Endodermal cell (in vitro differentiated cells): ENCODE data around the gene ZNF75A. TPM values are rescaled to one million over a fixed set of nuclear protein-coding genes. Genes with fewer than 3 reads are reported as not detected.
A peak's percentile ranks its signal among the peaks of the same experiment; 100 is the strongest.

Source experiments
- DNase-seq: peaks from one replicate; pipeline ENCODE4 v3.0.0-alpha.2; 2017
- H3K27ac ChIP-seq: 2 replicates; pipeline ENCODE4 v1.5.1; 2013; ENCODE audit warnings: mild to moderate bottlenecking, low read depth, low read length, moderate library complexity
- H3K27me3 ChIP-seq: 2 replicates; pipeline ENCODE4 v1.6.1; 2013; ENCODE audit warnings: mild to moderate bottlenecking, low read length, moderate library complexity; ENCODE audit not compliant: insufficient read depth, control insufficient read depth, poor library complexity, severe bottlenecking
- H3K36me3 ChIP-seq: 2 replicates; pipeline ENCODE4 v1.7.0; 2013; ENCODE audit warnings: mild to moderate bottlenecking, low read length, moderate library complexity; ENCODE audit not compliant: control insufficient read depth, insufficient read depth
- H3K4me1 ChIP-seq: one replicate; pipeline ENCODE4 v1.7.0; 2013; ENCODE audit warnings: low read length; ENCODE audit not compliant: control insufficient read depth, insufficient read depth
- H3K4me3 ChIP-seq: 2 replicates; pipeline ENCODE4 v1.5.1; 2013; ENCODE audit warnings: mild to moderate bottlenecking, low read length, moderate library complexity
- H3K9ac ChIP-seq: 2 replicates; pipeline ENCODE4 v1.6.1; 2013; ENCODE audit warnings: mild to moderate bottlenecking, low read length, moderate library complexity; ENCODE audit not compliant: poor library complexity, severe bottlenecking; ENCODE audit errors: extremely low read depth
- H3K9me3 ChIP-seq: 2 replicates; pipeline ENCODE4 v1.6.1; 2013; ENCODE audit warnings: mild to moderate bottlenecking, low read length, moderate library complexity; ENCODE audit not compliant: control insufficient read depth
- H3K27ac Mint-ChIP-seq: 2 replicates; pipeline ENCODE4 v1.8.0; 2020; ENCODE audit warnings: mixed read lengths
- H3K27me3 Mint-ChIP-seq: 2 replicates; pipeline ENCODE4 v1.8.0; 2021; ENCODE audit warnings: mild to moderate bottlenecking, mixed read lengths; ENCODE audit not compliant: insufficient read depth
- H3K36me3 Mint-ChIP-seq: 2 replicates; pipeline ENCODE4 v1.8.0; 2020; ENCODE audit warnings: low read depth, mixed read lengths
- H3K4me1 Mint-ChIP-seq: 2 replicates; pipeline ENCODE4 v1.8.0; 2020; ENCODE audit warnings: mixed read lengths
- H3K4me3 Mint-ChIP-seq: 2 replicates; pipeline ENCODE4 v1.8.0; 2020; ENCODE audit warnings: mild to moderate bottlenecking, moderate library complexity, mixed read lengths
- H3K9me3 Mint-ChIP-seq: 2 replicates; pipeline ENCODE4 v1.8.0; 2020; ENCODE audit warnings: mild to moderate bottlenecking, mixed read lengths
- WGBS, 2 experiments: methylation state at CpG; one replicate each; pipeline versions ENCODE4 v1.1.5 to v1.1.7; 2013; ENCODE audit warnings: missing lambda C conversion rate in 2 of 2, mixed read lengths in 1 of 2; ENCODE audit not compliant: insufficient coverage in 1 of 2, insufficient read length in 1 of 2; 5-methylcytosine and 5-hydroxymethylcytosine counted together
- total RNA-seq, 2 donors: library from RNA; stranded (reverse); fragmentation: NEBNext Ultra II Directional in 1 of 2; extraction: Animal tissue kit (Norgen Biotek cat#: 25700) in 1 of 2; gene quantifications; 2 replicates in 1 of 2; 3 replicates in 1 of 2; pipeline ENCODE4 v1.2.1, GENCODE V29; 2021
- TF ChIP-seq, protein P1 (sequence below): fragments of 200-600 bp; sonication (generic); conservative IDR thresholded peaks from 2 replicates; pipeline ENCODE4 v1.5.0; 2021; ENCODE audit warnings: antibody characterized with exemption, mild to moderate bottlenecking

ZNF75A gene
- total RNA-seq, 2 donors from 2014 or later, result 23.0 to 44.0 TPM

DNA sequence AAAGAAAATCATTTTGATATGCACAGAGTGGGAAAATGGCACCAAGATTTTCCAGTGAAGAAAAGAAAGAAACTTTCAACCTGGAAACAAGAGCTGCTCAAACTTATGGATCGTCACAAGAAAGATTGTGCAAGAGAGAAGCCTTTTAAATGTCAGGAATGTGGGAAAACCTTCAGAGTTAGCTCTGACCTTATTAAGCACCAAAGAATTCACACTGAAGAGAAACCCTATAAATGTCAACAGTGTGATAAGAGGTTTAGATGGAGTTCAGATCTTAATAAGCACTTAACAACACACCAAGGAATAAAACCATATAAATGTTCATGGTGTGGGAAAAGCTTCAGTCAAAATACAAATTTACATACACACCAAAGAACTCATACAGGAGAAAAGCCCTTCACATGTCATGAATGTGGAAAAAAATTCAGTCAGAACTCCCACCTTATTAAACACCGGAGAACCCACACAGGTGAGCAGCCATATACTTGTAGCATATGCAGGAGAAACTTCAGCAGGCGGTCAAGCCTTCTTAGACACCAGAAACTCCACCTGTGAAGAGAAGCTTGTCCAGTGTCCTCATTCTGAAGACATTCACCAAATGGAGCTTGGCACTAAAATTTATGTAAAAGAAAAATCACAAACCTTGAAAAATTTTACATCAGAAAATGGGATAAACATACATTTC is 12.2 kb downstream of the ZNF75A start:
- H3K27ac ChIP-seq, result no peak overlapping the region
- Mint-ChIP-seq H3K27me3 (peaks cover 8% of the 10 kb centered on the region), H3K9me3 (peaks cover 94% of the 10 kb centered on the region), H3K4me3 (no peak overlapping the region), H3K4me1 (no peaks in the 10 kb centered on the region), H3K27ac (no peak overlapping the region), H3K36me3 (peaks cover 69% of the 10 kb centered on the region)
- TF ChIP-seq, protein P1, sequence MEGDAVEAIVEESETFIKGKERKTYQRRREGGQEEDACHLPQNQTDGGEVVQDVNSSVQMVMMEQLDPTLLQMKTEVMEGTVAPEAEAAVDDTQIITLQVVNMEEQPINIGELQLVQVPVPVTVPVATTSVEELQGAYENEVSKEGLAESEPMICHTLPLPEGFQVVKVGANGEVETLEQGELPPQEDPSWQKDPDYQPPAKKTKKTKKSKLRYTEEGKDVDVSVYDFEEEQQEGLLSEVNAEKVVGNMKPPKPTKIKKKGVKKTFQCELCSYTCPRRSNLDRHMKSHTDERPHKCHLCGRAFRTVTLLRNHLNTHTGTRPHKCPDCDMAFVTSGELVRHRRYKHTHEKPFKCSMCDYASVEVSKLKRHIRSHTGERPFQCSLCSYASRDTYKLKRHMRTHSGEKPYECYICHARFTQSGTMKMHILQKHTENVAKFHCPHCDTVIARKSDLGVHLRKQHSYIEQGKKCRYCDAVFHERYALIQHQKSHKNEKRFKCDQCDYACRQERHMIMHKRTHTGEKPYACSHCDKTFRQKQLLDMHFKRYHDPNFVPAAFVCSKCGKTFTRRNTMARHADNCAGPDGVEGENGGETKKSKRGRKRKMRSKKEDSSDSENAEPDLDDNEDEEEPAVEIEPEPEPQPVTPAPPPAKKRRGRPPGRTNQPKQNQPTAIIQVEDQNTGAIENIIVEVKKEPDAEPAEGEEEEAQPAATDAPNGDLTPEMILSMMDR, result no peak
- no peak overlapping the region for H3K9ac ChIP-seq
- no peaks in the 10 kb centered on the region for H3K4me1 ChIP-seq
- WGBS, 2 experiments, result 99 to 100% methylated on average over 3 of the region's 3 CpGs
- peaks cover 63% of the 10 kb centered on the region for H3K36me3 ChIP-seq
- H3K9me3 ChIP-seq, result peaks cover 76% of the 10 kb centered on the region
- DNase-seq, result no peak
- H3K4me3 ChIP-seq, result peak overlapping the region; percentile 67
- H3K27me3 ChIP-seq, result no peaks in the 10 kb centered on the region

DNA sequence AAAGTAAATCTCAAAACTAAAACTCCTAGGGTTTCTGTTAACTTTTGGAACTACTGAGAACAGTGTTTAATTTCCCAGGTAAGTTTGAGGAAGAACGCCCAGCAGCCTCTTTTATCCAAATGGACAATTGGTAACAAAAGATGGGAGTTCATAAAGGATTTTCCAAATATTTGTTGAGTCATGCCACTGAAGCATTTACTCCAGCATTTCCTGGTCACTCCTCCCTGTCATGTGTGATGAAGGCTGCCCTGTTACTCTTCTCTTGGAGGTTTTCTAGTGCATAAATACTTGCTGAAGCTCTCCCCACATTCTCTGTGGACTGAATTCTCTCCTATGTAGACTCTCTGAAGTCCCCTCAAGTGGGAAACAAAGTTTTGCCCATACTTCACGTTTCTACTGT is 16.5 kb downstream of the ZNF75A start:
- Histone ChIP-seq H3K4me1 (no peaks in the 10 kb centered on the region), H3K27me3 (no peaks in the 10 kb centered on the region), H3K9ac (no peak overlapping the region), H3K27ac (no peak overlapping the region), H3K36me3 (peaks cover 21% of the 10 kb centered on the region), H3K9me3 (peaks cover 32% of the 10 kb centered on the region), H3K4me3 (no peak overlapping the region)
- no peak overlapping the region for H3K4me3 Mint-ChIP-seq
- H3K27me3 Mint-ChIP-seq, result peaks cover 14% of the 10 kb centered on the region
- no peaks in the 10 kb centered on the region for H3K4me1 Mint-ChIP-seq
- H3K36me3 Mint-ChIP-seq, result peaks cover 26% of the 10 kb centered on the region
- TF ChIP-seq, protein P1, result no peak
- WGBS, 2 experiments, result 44 to 58% methylated on average over 2 of the region's 2 CpGs
- H3K27ac Mint-ChIP-seq, result no peak overlapping the region
- H3K9me3 Mint-ChIP-seq, result peaks cover 65% of the 10 kb centered on the region
- no peak for DNase-seq

DNA sequence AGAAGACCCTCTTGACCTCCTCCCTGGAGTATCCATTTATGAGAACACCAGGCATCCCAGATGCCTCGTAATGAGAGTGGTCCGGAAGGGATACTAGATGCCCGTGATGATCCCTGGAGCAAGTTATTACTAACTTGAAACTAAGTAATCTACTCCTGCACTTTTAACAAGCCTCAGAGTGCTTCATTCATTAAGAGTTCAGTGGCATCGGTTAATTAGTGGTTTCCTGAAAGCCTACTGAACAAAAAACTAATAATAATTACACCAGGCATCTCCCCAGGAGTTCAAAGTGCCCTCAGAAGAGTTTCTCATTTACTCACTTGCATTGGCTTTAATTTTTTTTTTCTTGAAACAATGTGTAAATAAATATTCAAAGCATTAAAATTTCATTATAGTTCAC is 22.2 kb downstream of the ZNF75A start:
- Histone ChIP-seq H3K4me3 (no peak overlapping the region), H3K9ac (no peak overlapping the region), H3K4me1 (no peaks in the 10 kb centered on the region), H3K27ac (no peak overlapping the region), H3K27me3 (no peaks in the 10 kb centered on the region), H3K9me3 (no peaks in the 10 kb centered on the region), H3K36me3 (no peaks in the 10 kb centered on the region)
- no peak overlapping the region for H3K27ac Mint-ChIP-seq
- TF ChIP-seq, protein P1, result no peak
- H3K36me3 Mint-ChIP-seq, result no peaks in the 10 kb centered on the region
- H3K9me3 Mint-ChIP-seq, result peaks cover 18% of the 10 kb centered on the region
- 85 to 86% methylated on average over 4 of the region's 4 CpGs for WGBS, 2 experiments
- H3K4me3 Mint-ChIP-seq, result no peak overlapping the region
- H3K4me1 Mint-ChIP-seq, result no peaks in the 10 kb centered on the region
- H3K27me3 Mint-ChIP-seq, result peaks cover 9% of the 10 kb centered on the region
- no peak for DNase-seq
